Measurements from ENCODE around the gene VEGFC. TPM values are rescaled to one million over a fixed set of nuclear protein-coding genes. Genes with fewer than 3 reads are reported as not detected.
A peak's percentile ranks its signal among the peaks of the same experiment; 100 is the strongest.

VEGFC gene
- total RNA-seq, 2 donors from 2014 or later: 4.0 to 7.0 TPM

- no peaks in the 10 kb centered on the region for H3K4me1 ChIP-seq (replicated peaks)
- H3K4me3 ChIP-seq: no peak overlapping the region
- no peak overlapping the region for H3K27ac ChIP-seq
- no peaks in the 10 kb centered on the region for H3K36me3 ChIP-seq
- WGBS: 24% methylated on average over 3 of the region's 3 CpGs
- H3K27me3 ChIP-seq (replicated peaks; ENCODE audit: insufficient read depth): no peaks in the 10 kb centered on the region
- DNase-seq (ENCODE audit: low spot score): no peak
- TF ChIP-seq, protein P1, sequence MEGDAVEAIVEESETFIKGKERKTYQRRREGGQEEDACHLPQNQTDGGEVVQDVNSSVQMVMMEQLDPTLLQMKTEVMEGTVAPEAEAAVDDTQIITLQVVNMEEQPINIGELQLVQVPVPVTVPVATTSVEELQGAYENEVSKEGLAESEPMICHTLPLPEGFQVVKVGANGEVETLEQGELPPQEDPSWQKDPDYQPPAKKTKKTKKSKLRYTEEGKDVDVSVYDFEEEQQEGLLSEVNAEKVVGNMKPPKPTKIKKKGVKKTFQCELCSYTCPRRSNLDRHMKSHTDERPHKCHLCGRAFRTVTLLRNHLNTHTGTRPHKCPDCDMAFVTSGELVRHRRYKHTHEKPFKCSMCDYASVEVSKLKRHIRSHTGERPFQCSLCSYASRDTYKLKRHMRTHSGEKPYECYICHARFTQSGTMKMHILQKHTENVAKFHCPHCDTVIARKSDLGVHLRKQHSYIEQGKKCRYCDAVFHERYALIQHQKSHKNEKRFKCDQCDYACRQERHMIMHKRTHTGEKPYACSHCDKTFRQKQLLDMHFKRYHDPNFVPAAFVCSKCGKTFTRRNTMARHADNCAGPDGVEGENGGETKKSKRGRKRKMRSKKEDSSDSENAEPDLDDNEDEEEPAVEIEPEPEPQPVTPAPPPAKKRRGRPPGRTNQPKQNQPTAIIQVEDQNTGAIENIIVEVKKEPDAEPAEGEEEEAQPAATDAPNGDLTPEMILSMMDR (IDR thresholded peaks at IDR 0.05): no peak
- TF ChIP-seq POLR2AphosphoS5 (IDR thresholded peaks at IDR 0.05) (no peak), POLR2A (IDR thresholded peaks at IDR 0.05) (no peak)
- intact Hi-C loops (cut with DNase I): no loop called here
- H3K9me3 ChIP-seq: no peaks in the 10 kb centered on the region
These were observed 17.9 kb upstream of the VEGFC start for GRCh38 chr4:176810481-176811249.

DNA sequence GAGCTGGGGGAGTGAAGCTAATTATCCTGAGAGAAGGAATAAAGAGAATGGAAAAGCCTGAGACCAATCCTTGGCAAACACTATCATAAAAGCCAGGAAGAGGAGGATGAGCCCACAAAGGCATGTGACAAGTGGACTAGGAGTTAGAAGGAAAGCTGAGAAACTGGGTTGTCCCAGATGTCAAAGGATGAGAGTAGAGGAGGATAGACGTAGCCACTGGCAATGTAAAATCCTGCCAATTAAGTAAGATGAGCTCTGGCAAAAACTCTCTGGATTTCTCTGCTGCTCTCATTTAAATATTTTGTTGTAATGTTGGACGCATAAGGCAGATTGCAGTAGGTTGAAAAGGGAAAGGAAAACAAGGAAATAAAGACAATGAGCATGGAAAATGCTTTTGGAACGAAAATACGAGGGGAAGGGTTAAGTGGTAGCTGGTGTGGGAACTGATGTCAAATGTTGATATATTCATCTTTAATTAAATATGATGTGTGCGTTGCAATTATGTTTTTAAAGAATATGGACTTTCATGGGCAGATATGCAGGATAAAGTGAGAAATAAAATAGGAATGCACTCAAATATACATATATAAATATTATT is 14.2 kb upstream of the VEGFC start:
- no peak overlapping the region for H3K4me3 ChIP-seq
- H3K9me3 ChIP-seq: no peaks in the 10 kb centered on the region
- WGBS: 89% methylated on average over 5 of the region's 5 CpGs
- H3K27me3 ChIP-seq (replicated peaks; ENCODE audit: insufficient read depth): no peaks in the 10 kb centered on the region
- H3K27ac ChIP-seq: no peak overlapping the region
- intact Hi-C loops (cut with DNase I): no loop called here
- no peaks in the 10 kb centered on the region for H3K4me1 ChIP-seq (replicated peaks)
- no peak for DNase-seq (ENCODE audit: low spot score)
- no peaks in the 10 kb centered on the region for H3K36me3 ChIP-seq
- TF ChIP-seq POLR2AphosphoS5 (IDR thresholded peaks at IDR 0.05): no peak
- TF ChIP-seq POLR2A (IDR thresholded peaks at IDR 0.05): no peak
- TF ChIP-seq, protein P1 (IDR thresholded peaks at IDR 0.05): no peak

GRCh38 chr4:176805155-176805554 is 12.4 kb upstream of the VEGFC start:
- no peaks in the 10 kb centered on the region for H3K27me3 ChIP-seq (replicated peaks; ENCODE audit: insufficient read depth)
- no peak overlapping the region for H3K4me3 ChIP-seq
- no peaks in the 10 kb centered on the region for H3K36me3 ChIP-seq
- intact Hi-C loops (cut with DNase I): no loop called here
- DNase-seq (ENCODE audit: low spot score): no peak
- H3K9me3 ChIP-seq: no peaks in the 10 kb centered on the region
- no peak overlapping the region for H3K27ac ChIP-seq
- no peaks in the 10 kb centered on the region for H3K4me1 ChIP-seq (replicated peaks)
- TF ChIP-seq POLR2A (IDR thresholded peaks at IDR 0.05) (no peak), POLR2AphosphoS5 (IDR thresholded peaks at IDR 0.05) (no peak)
- TF ChIP-seq, protein P1 (IDR thresholded peaks at IDR 0.05): no peak

GRCh38 chr4:176800891-176801534 is 8.3 kb upstream of the VEGFC start:
- Histone ChIP-seq H3K36me3 (no peaks in the 10 kb centered on the region), H3K27ac (no peak overlapping the region), H3K27me3 (replicated peaks; ENCODE audit: insufficient read depth) (no peaks in the 10 kb centered on the region), H3K9me3 (no peaks in the 10 kb centered on the region), H3K4me1 (replicated peaks) (no peaks in the 10 kb centered on the region), H3K4me3 (no peak overlapping the region)
- no peak for TF ChIP-seq POLR2A (IDR thresholded peaks at IDR 0.05)
- TF ChIP-seq POLR2AphosphoS5 (IDR thresholded peaks at IDR 0.05): peak; percentile 49
- DNase-seq (ENCODE audit: low spot score): peak; percentile 23
- 14% methylated on average over 2 of the region's 2 CpGs for WGBS
- intact Hi-C loops (cut with DNase I): no loop called here

- TF ChIP-seq POLR2AphosphoS5 (IDR thresholded peaks at IDR 0.05) (no peak), POLR2A (IDR thresholded peaks at IDR 0.05) (no peak)
- TF ChIP-seq, protein P1 (IDR thresholded peaks at IDR 0.05): no peak
- WGBS: 89% methylated on average over 2 of the region's 2 CpGs
- no peaks in the 10 kb centered on the region for H3K9me3 ChIP-seq
These were observed 6.9 kb upstream of the VEGFC start for GRCh38 chr4:176799653-176800052.

More at GRCh38 chr4:176799653-176800052, 6.9 kb upstream of the VEGFC start:
- no peak for DNase-seq (ENCODE audit: low spot score)
- H3K27ac ChIP-seq: no peak overlapping the region
- no peak overlapping the region for H3K4me3 ChIP-seq
- intact Hi-C loops (cut with DNase I): no loop called here
- no peaks in the 10 kb centered on the region for H3K4me1 ChIP-seq (replicated peaks)
- H3K36me3 ChIP-seq: no peaks in the 10 kb centered on the region
- no peaks in the 10 kb centered on the region for H3K27me3 ChIP-seq (replicated peaks; ENCODE audit: insufficient read depth)
